ENCODE data around the gene DOCK1.
A peak's percentile ranks its signal among the peaks of the same experiment; 100 is the strongest.

The DOCK1 gene

GRCh38 chr10:127168261-127168660, 263.0 kb downstream of the DOCK1 start:
- DNase-seq (ENCODE audit: low read depth, low spot score), result no peak

GRCh38 chr10:127174866-127175265, 269.6 kb downstream of the DOCK1 start:
- no peak for DNase-seq (ENCODE audit: low read depth, low spot score)

GRCh38 chr10:127175357-127176110, 270.3 kb downstream of the DOCK1 start:
- DNase-seq (ENCODE audit: low read depth, low spot score), result no peak

- DNase-seq (ENCODE audit: low read depth, low spot score), result no peak
These were observed 271.4 kb downstream of the DOCK1 start for GRCh38 chr10:127176649-127177048.

GRCh38 chr10:127179612-127180250, 274.5 kb downstream of the DOCK1 start:
- no peak for DNase-seq (ENCODE audit: low read depth, low spot score)

GRCh38 chr10:127182161-127182560, 276.9 kb downstream of the DOCK1 start:
- peak; percentile 88 for DNase-seq (ENCODE audit: low read depth, low spot score)

- no peak for DNase-seq (ENCODE audit: low read depth, low spot score)
These were observed 279.4 kb downstream of the DOCK1 start for GRCh38 chr10:127184582-127184981.

GRCh38 chr10:127186813-127187212, 281.6 kb downstream of the DOCK1 start:
- DNase-seq (ENCODE audit: low read depth, low spot score), result no peak

GRCh38 chr10:127189226-127189625, 284.0 kb downstream of the DOCK1 start:
- DNase-seq (ENCODE audit: low read depth, low spot score), result no peak

GRCh38 chr10:127190427-127190826, 285.2 kb downstream of the DOCK1 start:
- no peak for DNase-seq (ENCODE audit: low read depth, low spot score)

- peak; percentile 78 for DNase-seq (ENCODE audit: low read depth, low spot score)
These were observed 287.9 kb downstream of the DOCK1 start for GRCh38 chr10:127193125-127193524.

GRCh38 chr10:127194111-127194510, 288.9 kb downstream of the DOCK1 start:
- no peak for DNase-seq (ENCODE audit: low read depth, low spot score)

GRCh38 chr10:127194599-127194998, 289.4 kb downstream of the DOCK1 start:
- peak; percentile 10 for DNase-seq (ENCODE audit: low read depth, low spot score)

- peak; percentile 64 for DNase-seq (ENCODE audit: low read depth, low spot score)
These were observed 289.8 kb downstream of the DOCK1 start for GRCh38 chr10:127195041-127195506.

- DNase-seq (ENCODE audit: low read depth, low spot score), result peak; percentile 73
These were observed 290.5 kb downstream of the DOCK1 start for GRCh38 chr10:127195571-127196281.

GRCh38 chr10:127196282-127197153, 291.3 kb downstream of the DOCK1 start, which contains the start of gene INSYN2A:
Gene INSYN2A, minus strand, starts transcription at chr10:127196591. Its CDS starts 20,196 bp downstream, at chr10:127176395.
- DNase-seq (ENCODE audit: low read depth, low spot score), result peak; percentile 83

- no peak for DNase-seq (ENCODE audit: low read depth, low spot score)
These were observed 291.9 kb downstream of the DOCK1 start for GRCh38 chr10:127197154-127197432.

- peak; percentile 14 for DNase-seq (ENCODE audit: low read depth, low spot score)
These were observed 293.1 kb downstream of the DOCK1 start for GRCh38 chr10:127198307-127198706.

- DNase-seq (ENCODE audit: low read depth, low spot score), result no peak
These were observed 293.5 kb downstream of the DOCK1 start for GRCh38 chr10:127198721-127199120.

GRCh38 chr10:127200646-127201045, 295.4 kb downstream of the DOCK1 start:
- DNase-seq (ENCODE audit: low read depth, low spot score), result no peak

- no peak for DNase-seq (ENCODE audit: low read depth, low spot score)
These were observed 297.8 kb downstream of the DOCK1 start for GRCh38 chr10:127203067-127203466.

GRCh38 chr10:127207081-127207480, 301.9 kb downstream of the DOCK1 start:
- DNase-seq (ENCODE audit: low read depth, low spot score), result no peak

Measured in astrocyte of the hippocampus (primary cell).